Tibial artery (tissue), 4 donors: ENCODE data around the gene RTKN.

ENCODE experiments used
- DNase-seq, 2 donors: peaks; one replicate each; pipeline ENCODE4 v3.0.0-alpha.2; 2019
- H3K27ac ChIP-seq, 2 donors: fragments of 200-600 bp; sonication (generic) in 1 of 2; 1 replicate in 1 of 2; 2 replicates in 1 of 2; pipeline ENCODE4 v1.5.1; 2018 to 2019; ENCODE audit warnings: mild to moderate bottlenecking in 1 of 2
- H3K27me3 ChIP-seq, 2 donors: fragments of 200-600 bp; sonication (generic) in 1 of 2; one replicate each; pipeline versions ENCODE4 v1.5.1 to v1.6.0; 2016 to 2019
- H3K36me3 ChIP-seq, 3 donors: fragments of 200-600 bp; sonication (generic) in 2 of 3; one replicate each; pipeline ENCODE4 v1.5.1; 2016 to 2019; ENCODE audit warnings: mild to moderate bottlenecking in 2 of 3
- H3K4me1 ChIP-seq, 4 donors: fragments of 200-600 bp; sonication (generic) in 2 of 4; 1 replicate in 3 of 4; 2 replicates in 1 of 4; pipeline ENCODE4 v1.5.1; 2016 to 2019
- H3K4me3 ChIP-seq, 2 donors: fragments of 200-600 bp; sonication (generic) in 1 of 2; 1 replicate in 1 of 2; 2 replicates in 1 of 2; pipeline ENCODE4 v1.5.1; 2018 to 2019; ENCODE audit warnings: mild to moderate bottlenecking in 2 of 2
- H3K9me3 ChIP-seq, 3 donors: fragments of 200-600 bp; sonication (generic) in 1 of 3; one replicate each; pipeline ENCODE4 v1.5.1; 2016 to 2019
- intact Hi-C: fragments of 100-400 bp; cut with DNase I; formaldehyde crosslinking; loops from one replicate; pipeline ENCODE4 v1.15.0; 2023; ENCODE audit warnings: low total_unique reads
- TF ChIP-seq, protein P1 (sequence below), 2 experiments: fragments of 200-600 bp in 1 of 2; fragments of 450-650 bp in 1 of 2; IDR thresholded peaks; one replicate each; pipeline ENCODE4 v1.5.1; 2017 to 2019; ENCODE audit warnings: antibody characterized with exemption in 2 of 2, mild to moderate bottlenecking in 1 of 2, moderate library complexity in 1 of 2

RTKN gene

DNA sequence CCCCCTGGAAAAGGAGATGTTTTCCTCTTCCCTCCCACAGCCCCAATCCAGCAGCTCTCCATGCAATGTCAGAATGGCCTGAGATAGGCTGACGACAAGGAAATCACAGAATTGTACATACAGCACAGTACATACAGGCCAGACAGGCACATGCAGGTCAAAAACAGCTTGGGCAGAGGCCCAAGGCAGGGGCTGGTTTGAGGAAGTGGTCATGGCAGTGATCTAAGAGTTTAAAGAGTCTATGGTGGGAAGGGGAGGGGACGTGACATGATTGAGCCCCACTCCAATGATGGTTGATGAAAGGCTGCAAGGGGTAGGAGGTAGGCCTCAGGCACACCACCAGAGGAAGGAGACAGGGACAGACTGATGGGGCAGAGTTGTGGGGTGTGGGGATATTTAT lies 65.9 kb downstream of the RTKN start:
- Histone ChIP-seq H3K27me3 (no peaks in the 10 kb centered on the region), H3K36me3 (peaks cover 10 to 48% (median 34%) of the 10 kb centered on the region in 3 donors), H3K4me3 (no peak overlapping the region), H3K27ac (no peak overlapping the region), H3K9me3 (no peaks in the 10 kb centered on the region), H3K4me1 (peaks cover 0 to 51% (median 33%) of the 10 kb centered on the region in 4 donors)
- TF ChIP-seq, protein P1, sequence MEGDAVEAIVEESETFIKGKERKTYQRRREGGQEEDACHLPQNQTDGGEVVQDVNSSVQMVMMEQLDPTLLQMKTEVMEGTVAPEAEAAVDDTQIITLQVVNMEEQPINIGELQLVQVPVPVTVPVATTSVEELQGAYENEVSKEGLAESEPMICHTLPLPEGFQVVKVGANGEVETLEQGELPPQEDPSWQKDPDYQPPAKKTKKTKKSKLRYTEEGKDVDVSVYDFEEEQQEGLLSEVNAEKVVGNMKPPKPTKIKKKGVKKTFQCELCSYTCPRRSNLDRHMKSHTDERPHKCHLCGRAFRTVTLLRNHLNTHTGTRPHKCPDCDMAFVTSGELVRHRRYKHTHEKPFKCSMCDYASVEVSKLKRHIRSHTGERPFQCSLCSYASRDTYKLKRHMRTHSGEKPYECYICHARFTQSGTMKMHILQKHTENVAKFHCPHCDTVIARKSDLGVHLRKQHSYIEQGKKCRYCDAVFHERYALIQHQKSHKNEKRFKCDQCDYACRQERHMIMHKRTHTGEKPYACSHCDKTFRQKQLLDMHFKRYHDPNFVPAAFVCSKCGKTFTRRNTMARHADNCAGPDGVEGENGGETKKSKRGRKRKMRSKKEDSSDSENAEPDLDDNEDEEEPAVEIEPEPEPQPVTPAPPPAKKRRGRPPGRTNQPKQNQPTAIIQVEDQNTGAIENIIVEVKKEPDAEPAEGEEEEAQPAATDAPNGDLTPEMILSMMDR (IDR thresholded peaks at IDR 0.05), result no peak
- DNase-seq, result no peak
- intact Hi-C loops, result no loop called here
